Measurements from ENCODE around the gene ROBO1. TPM values are rescaled to one million over a fixed set of nuclear protein-coding genes. Genes with fewer than 3 reads are reported as not detected.

ROBO1 gene
- total RNA-seq, 2 experiments from 2014 or later: 0.36 to 0.69 TPM

DNA sequence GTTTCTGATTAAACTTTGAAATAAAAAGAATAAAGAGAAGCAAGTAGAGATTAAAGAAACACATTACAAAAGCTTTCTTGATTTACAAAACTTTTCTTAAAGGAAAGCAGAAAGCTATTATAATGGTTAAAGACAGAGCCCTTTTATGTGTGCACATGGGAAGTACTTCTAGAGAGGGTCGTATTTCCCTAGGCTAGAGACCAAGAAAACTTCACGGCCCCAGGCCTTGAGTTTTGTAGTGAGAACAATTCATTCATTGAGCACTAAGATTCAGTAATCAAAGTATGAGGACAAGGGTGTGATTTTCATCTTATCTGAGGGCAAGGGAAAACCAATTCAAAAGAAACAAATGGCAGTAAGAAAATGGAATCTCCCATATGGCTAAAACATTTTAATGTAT, 854.1 kb downstream of the ROBO1 start:
- H3K9me3 Mint-ChIP-seq: no peaks in the 10 kb centered on the region

DNA sequence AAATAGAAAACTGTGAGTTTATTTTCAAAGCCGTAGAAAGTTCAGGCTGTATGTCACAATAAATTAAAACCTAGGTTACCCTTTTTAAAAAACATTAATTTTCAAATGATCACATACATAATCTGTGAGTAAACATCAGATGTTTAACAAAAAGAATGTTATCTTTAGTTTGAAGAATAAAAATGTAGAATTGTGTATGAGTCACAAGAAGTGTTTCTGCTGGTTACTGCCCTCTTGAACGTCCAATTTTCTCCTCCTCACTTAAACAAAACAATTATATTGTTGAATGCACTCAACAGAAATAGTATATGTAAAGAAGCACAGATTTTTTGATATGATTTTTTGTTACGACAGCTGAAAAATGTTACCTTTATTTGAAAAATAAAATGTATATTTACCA, 855.1 kb downstream of the ROBO1 start:
- Histone ChIP-seq H3K4me3 (ENCODE audit: low read length) (no peak overlapping the region), H3K4me1 (ENCODE audit: insufficient read depth, low read length) (no peaks in the 10 kb centered on the region), H3K9me3 (ENCODE audit: control insufficient read depth in 1 of 2, insufficient read depth in 1 of 2, low read length in 2 of 2) (peaks cover 0 to 9% of the 10 kb centered on the region in 2 experiments), H3K27me3 (ENCODE audit: control insufficient read depth in 1 of 2, insufficient read depth in 2 of 2, low read length in 2 of 2) (no peaks in the 10 kb centered on the region), H3K27ac (ENCODE audit: low read depth in 1 of 2, low read length in 2 of 2) (no peak overlapping the region), H3K36me3 (ENCODE audit: insufficient read depth, low read length) (no peaks in the 10 kb centered on the region)
- DNase-seq (no peak), ATAC-seq (ENCODE audit: poor library complexity) (no peak)
- intact Hi-C loops (cut with DNase I, micrococcal nuclease): no loop called here
- no peaks in the 10 kb centered on the region for H3K27me3 Mint-ChIP-seq
- ChIA-PET POLR2A (no interaction called here), CTCF (no interaction called here)
- no peak overlapping the region for H3K27ac Mint-ChIP-seq
- TF ChIP-seq, protein P1, sequence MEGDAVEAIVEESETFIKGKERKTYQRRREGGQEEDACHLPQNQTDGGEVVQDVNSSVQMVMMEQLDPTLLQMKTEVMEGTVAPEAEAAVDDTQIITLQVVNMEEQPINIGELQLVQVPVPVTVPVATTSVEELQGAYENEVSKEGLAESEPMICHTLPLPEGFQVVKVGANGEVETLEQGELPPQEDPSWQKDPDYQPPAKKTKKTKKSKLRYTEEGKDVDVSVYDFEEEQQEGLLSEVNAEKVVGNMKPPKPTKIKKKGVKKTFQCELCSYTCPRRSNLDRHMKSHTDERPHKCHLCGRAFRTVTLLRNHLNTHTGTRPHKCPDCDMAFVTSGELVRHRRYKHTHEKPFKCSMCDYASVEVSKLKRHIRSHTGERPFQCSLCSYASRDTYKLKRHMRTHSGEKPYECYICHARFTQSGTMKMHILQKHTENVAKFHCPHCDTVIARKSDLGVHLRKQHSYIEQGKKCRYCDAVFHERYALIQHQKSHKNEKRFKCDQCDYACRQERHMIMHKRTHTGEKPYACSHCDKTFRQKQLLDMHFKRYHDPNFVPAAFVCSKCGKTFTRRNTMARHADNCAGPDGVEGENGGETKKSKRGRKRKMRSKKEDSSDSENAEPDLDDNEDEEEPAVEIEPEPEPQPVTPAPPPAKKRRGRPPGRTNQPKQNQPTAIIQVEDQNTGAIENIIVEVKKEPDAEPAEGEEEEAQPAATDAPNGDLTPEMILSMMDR (IDR thresholded peaks at IDR 0.05): no peak
- H3K4me1 Mint-ChIP-seq (ENCODE audit: low read depth): no peaks in the 10 kb centered on the region
- H3K36me3 Mint-ChIP-seq (ENCODE audit: low read depth): no peaks in the 10 kb centered on the region
- no peaks in the 10 kb centered on the region for H3K9me3 Mint-ChIP-seq
- H3K4me3 Mint-ChIP-seq: no peak overlapping the region

More for the DNA sequence above, 854.1 kb downstream of the ROBO1 start:
- H3K27ac ChIP-seq (ENCODE audit: low read depth in 1 of 2, low read length in 2 of 2): no peak overlapping the region
- peaks cover 0 to 9% of the 10 kb centered on the region in 2 experiments for H3K9me3 ChIP-seq (ENCODE audit: control insufficient read depth in 1 of 2, insufficient read depth in 1 of 2, low read length in 2 of 2)
- H3K27ac Mint-ChIP-seq: no peak overlapping the region
- no peak overlapping the region for H3K4me3 Mint-ChIP-seq
- POLR2A ChIA-PET: no interaction called here
- H3K27me3 Mint-ChIP-seq: no peaks in the 10 kb centered on the region
- no peaks in the 10 kb centered on the region for H3K4me1 Mint-ChIP-seq (ENCODE audit: low read depth)
- intact Hi-C loops (cut with DNase I, micrococcal nuclease): no loop called here
- H3K4me1 ChIP-seq (ENCODE audit: insufficient read depth, low read length): no peaks in the 10 kb centered on the region
- H3K27me3 ChIP-seq (ENCODE audit: control insufficient read depth in 1 of 2, insufficient read depth in 2 of 2, low read length in 2 of 2): no peaks in the 10 kb centered on the region
- CTCF ChIA-PET: no interaction called here
- ATAC-seq (ENCODE audit: poor library complexity) (no peak), DNase-seq (no peak)
- H3K36me3 ChIP-seq (ENCODE audit: insufficient read depth, low read length): no peaks in the 10 kb centered on the region
- no peak overlapping the region for H3K4me3 ChIP-seq (ENCODE audit: low read length)
- TF ChIP-seq, protein P1 (IDR thresholded peaks at IDR 0.05): no peak
- no peaks in the 10 kb centered on the region for H3K36me3 Mint-ChIP-seq (ENCODE audit: low read depth)

DNA sequence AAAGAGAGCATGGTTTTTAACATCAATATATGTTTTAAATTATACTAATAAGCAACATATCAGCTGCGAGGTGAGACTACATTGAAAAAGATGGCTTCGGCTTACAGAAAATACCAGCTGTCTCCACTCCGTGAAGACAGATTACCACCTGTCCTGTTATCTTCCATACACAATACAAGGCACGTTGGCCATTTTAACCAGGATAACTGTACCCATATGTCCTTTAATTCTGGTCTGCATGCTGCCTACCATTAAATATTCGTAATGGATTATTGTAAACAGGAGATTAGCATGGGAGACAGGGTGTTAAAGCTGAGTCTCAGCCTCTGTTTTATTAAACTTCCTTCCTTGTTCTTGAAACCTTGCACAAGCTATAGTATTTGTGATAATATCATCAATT, 855.5 kb downstream of the ROBO1 start:
- intact Hi-C loops (cut with DNase I, micrococcal nuclease): no loop called here
- Histone ChIP-seq H3K4me3 (ENCODE audit: low read length) (no peak overlapping the region), H3K4me1 (ENCODE audit: insufficient read depth, low read length) (no peaks in the 10 kb centered on the region), H3K9me3 (ENCODE audit: control insufficient read depth in 1 of 2, insufficient read depth in 1 of 2, low read length in 2 of 2) (peaks cover 0 to 9% of the 10 kb centered on the region in 2 experiments), H3K27ac (ENCODE audit: low read depth in 1 of 2, low read length in 2 of 2) (no peak overlapping the region), H3K27me3 (ENCODE audit: control insufficient read depth in 1 of 2, insufficient read depth in 2 of 2, low read length in 2 of 2) (no peaks in the 10 kb centered on the region), H3K36me3 (ENCODE audit: insufficient read depth, low read length) (no peaks in the 10 kb centered on the region)
- CTCF ChIA-PET: no interaction called here
- Mint-ChIP-seq H3K4me1 (ENCODE audit: low read depth) (no peaks in the 10 kb centered on the region), H3K27ac (no peak overlapping the region), H3K9me3 (no peaks in the 10 kb centered on the region), H3K27me3 (no peaks in the 10 kb centered on the region), H3K4me3 (no peak overlapping the region), H3K36me3 (ENCODE audit: low read depth) (no peaks in the 10 kb centered on the region)
- TF ChIP-seq, protein P1 (IDR thresholded peaks at IDR 0.05): no peak
- ATAC-seq (ENCODE audit: poor library complexity): no peak
- POLR2A ChIA-PET: no interaction called here
- DNase-seq: no peak

All from CD4-positive, alpha-beta T cell (primary cell).